ENCODE results near the gene NFIB. TPM values are rescaled to one million over a fixed set of nuclear protein-coding genes. Genes with fewer than 3 reads are reported as not detected.

NFIB gene
- total and polyA plus RNA-seq, 10 of the 15 experiments (the other 5 are each of a cell fraction or from before 2014, with no cell fraction given): under 0.01 to 0.19 (median 0.05) TPM; not detected in 3

- intact Hi-C loops (cut with micrococcal nuclease; ENCODE audit: unreplicated experiment) (no loop called here), in situ Hi-C loops (cut with MboI) (no loop called here)
- SMC1A ChIA-PET (ENCODE audit: uncharacterized antibody, unreplicated experiment): no interaction called here
- H3K27ac ChIP-seq (ENCODE audit: control insufficient read depth, insufficient read depth): no peak overlapping the region
- no TSS peak for BruUV-seq (replicated peaks)
- WGBS (ENCODE audit: insufficient coverage, insufficient replicate concordance, low lambda C conversion rate, missing lambda C conversion rate): 56% methylated on average over 2 of the region's 2 CpGs
- POLR2A ChIA-PET: no interaction called here
- no peak for FAIRE-seq
- no peaks in the 10 kb centered on the region for H3K4me1 ChIP-seq (ENCODE audit: control insufficient read depth, insufficient read depth, low read length)
- CTCF ChIA-PET: no interaction called here
- H4K20me1 ChIP-seq (ENCODE audit: control insufficient read depth, insufficient read depth): no peaks in the 10 kb centered on the region
- H3K4me3 ChIP-seq: no peak overlapping the region
- H3K4me2 ChIP-seq (ENCODE audit: control insufficient read depth, insufficient read depth): no peak overlapping the region
- no peaks in the 10 kb centered on the region for H3K79me2 ChIP-seq (ENCODE audit: control insufficient read depth, insufficient read depth, low read length)
- no peak for ATAC-seq
- H3K36me3 ChIP-seq (ENCODE audit: control insufficient read depth in 2 of 2, insufficient read depth in 2 of 2, low read length in 1 of 2): no peaks in the 10 kb centered on the region
- RAD21 ChIA-PET (ENCODE audit: unreplicated experiment): no interaction called here
- no peak overlapping the region for H3K9ac ChIP-seq (ENCODE audit: control insufficient read depth, insufficient read depth, low read length)
- H3K27me3 ChIP-seq (replicated peaks in 1 of 2; ENCODE audit: control insufficient read depth in 2 of 2, insufficient read depth in 2 of 2, low read length in 1 of 2): no peaks in the 10 kb centered on the region; a peak in 1 of 4 replicates
- no peak overlapping the region for H2AFZ ChIP-seq (ENCODE audit: control insufficient read depth, low read depth, low read length)
- no peaks in the 10 kb centered on the region for H3K9me3 ChIP-seq (replicated peaks; ENCODE audit: control insufficient read depth, insufficient read depth, low read length)
- TF ChIP-seq, protein P1, sequence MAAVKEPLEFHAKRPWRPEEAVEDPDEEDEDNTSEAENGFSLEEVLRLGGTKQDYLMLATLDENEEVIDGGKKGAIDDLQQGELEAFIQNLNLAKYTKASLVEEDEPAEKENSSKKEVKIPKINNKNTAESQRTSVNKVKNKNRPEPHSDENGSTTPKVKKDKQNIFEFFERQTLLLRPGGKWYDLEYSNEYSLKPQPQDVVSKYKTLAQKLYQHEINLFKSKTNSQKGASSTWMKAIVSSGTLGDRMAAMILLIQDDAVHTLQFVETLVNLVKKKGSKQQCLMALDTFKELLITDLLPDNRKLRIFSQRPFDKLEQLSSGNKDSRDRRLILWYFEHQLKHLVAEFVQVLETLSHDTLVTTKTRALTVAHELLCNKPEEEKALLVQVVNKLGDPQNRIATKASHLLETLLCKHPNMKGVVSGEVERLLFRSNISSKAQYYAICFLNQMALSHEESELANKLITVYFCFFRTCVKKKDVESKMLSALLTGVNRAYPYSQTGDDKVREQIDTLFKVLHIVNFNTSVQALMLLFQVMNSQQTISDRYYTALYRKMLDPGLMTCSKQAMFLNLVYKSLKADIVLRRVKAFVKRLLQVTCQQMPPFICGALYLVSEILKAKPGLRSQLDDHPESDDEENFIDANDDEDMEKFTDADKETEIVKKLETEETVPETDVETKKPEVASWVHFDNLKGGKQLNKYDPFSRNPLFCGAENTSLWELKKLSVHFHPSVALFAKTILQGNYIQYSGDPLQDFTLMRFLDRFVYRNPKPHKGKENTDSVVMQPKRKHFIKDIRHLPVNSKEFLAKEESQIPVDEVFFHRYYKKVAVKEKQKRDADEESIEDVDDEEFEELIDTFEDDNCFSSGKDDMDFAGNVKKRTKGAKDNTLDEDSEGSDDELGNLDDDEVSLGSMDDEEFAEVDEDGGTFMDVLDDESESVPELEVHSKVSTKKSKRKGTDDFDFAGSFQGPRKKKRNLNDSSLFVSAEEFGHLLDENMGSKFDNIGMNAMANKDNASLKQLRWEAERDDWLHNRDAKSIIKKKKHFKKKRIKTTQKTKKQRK (IDR thresholded peaks at IDR 0.05; ENCODE audit: low read depth, low read length): no peak
- TF ChIP-seq RELA (IDR thresholded peaks at IDR 0.05; ENCODE audit: borderline replicate concordance, partially characterized antibody) (no peak), BCL3 (IDR thresholded peaks at IDR 0.05; ENCODE audit: borderline replicate concordance, insufficient read depth, low read depth, low read length, poor library complexity, severe bottlenecking) (no peak), IKZF1 (conservative IDR thresholded peaks at IDR 0.05) (no peak), TBL1XR1 (IDR thresholded peaks at IDR 0.05; ENCODE audit: low read depth, low read length) (no peak), NR2C1 (IDR thresholded peaks at IDR 0.05) (no peak), EZH2 (IDR thresholded peaks at IDR 0.05; ENCODE audit: borderline replicate concordance, control insufficient read depth, low read depth, low read length) (no peak), CREM (IDR thresholded peaks at IDR 0.05; ENCODE audit: low read depth) (no peak), MTA3 (IDR thresholded peaks at IDR 0.05; ENCODE audit: borderline replicate concordance, low read length) (no peak), SREBF1 (IDR thresholded peaks at IDR 0.05; ENCODE audit: low read length) (no peak)
- TF ChIP-seq, protein P2, sequence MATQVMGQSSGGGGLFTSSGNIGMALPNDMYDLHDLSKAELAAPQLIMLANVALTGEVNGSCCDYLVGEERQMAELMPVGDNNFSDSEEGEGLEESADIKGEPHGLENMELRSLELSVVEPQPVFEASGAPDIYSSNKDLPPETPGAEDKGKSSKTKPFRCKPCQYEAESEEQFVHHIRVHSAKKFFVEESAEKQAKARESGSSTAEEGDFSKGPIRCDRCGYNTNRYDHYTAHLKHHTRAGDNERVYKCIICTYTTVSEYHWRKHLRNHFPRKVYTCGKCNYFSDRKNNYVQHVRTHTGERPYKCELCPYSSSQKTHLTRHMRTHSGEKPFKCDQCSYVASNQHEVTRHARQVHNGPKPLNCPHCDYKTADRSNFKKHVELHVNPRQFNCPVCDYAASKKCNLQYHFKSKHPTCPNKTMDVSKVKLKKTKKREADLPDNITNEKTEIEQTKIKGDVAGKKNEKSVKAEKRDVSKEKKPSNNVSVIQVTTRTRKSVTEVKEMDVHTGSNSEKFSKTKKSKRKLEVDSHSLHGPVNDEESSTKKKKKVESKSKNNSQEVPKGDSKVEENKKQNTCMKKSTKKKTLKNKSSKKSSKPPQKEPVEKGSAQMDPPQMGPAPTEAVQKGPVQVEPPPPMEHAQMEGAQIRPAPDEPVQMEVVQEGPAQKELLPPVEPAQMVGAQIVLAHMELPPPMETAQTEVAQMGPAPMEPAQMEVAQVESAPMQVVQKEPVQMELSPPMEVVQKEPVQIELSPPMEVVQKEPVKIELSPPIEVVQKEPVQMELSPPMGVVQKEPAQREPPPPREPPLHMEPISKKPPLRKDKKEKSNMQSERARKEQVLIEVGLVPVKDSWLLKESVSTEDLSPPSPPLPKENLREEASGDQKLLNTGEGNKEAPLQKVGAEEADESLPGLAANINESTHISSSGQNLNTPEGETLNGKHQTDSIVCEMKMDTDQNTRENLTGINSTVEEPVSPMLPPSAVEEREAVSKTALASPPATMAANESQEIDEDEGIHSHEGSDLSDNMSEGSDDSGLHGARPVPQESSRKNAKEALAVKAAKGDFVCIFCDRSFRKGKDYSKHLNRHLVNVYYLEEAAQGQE (IDR thresholded peaks at IDR 0.05; ENCODE audit: low read depth, low read length): no peak
- no peak for DNase-seq (ENCODE audit: low read depth, low spot score)
Measured at GRCh38 chr9:14249527-14249926, 64.4 kb downstream of the NFIB start.

All from GM12878 (cell line).